ENCODE measurements around the gene MFRP. TPM values are rescaled to one million over a fixed set of nuclear protein-coding genes. Genes with fewer than 3 reads are reported as not detected.

Gene MFRP
- total RNA-seq, 1 donor: not detected

DNA sequence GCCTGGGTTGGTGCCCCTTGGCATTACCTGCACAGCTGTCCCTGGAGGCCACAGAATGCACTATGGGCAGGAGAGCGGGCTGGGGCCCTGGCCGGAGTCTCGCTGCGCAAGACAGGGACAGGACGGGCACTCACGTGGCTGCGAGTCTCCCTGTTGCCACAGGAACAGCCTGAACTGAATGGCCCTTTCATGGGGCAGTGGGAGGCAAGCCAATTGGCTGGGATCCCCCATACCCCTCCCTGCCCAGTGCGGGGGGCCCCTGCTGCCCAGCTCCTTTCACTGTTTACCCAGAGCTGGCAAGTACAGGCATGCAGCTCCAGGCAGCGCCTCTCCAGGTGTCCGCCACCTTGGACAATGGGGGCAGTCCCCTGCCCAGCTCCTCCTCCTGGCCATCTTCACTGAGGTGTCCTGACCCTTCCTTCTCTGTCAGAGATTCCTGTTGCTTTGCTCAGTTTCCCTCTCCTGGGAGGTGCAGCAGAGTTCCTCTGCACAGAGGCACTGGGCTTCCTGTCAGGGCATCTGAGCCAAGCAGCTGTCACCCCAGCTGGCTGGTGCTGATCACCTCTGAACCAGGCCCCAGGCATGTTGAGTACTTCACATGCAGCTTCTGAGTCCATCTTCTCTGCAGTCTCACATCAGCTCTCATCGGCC, 29.8 kb upstream of the MFRP start:
- Histone ChIP-seq H3K4me3 (ENCODE audit: low read length) (no peak overlapping the region), H3K9me3 (ENCODE audit: low read depth, low read length) (no peaks in the 10 kb centered on the region), H3K27me3 (ENCODE audit: insufficient read depth, low read length) (peaks cover 6% of the 10 kb centered on the region)

DNA sequence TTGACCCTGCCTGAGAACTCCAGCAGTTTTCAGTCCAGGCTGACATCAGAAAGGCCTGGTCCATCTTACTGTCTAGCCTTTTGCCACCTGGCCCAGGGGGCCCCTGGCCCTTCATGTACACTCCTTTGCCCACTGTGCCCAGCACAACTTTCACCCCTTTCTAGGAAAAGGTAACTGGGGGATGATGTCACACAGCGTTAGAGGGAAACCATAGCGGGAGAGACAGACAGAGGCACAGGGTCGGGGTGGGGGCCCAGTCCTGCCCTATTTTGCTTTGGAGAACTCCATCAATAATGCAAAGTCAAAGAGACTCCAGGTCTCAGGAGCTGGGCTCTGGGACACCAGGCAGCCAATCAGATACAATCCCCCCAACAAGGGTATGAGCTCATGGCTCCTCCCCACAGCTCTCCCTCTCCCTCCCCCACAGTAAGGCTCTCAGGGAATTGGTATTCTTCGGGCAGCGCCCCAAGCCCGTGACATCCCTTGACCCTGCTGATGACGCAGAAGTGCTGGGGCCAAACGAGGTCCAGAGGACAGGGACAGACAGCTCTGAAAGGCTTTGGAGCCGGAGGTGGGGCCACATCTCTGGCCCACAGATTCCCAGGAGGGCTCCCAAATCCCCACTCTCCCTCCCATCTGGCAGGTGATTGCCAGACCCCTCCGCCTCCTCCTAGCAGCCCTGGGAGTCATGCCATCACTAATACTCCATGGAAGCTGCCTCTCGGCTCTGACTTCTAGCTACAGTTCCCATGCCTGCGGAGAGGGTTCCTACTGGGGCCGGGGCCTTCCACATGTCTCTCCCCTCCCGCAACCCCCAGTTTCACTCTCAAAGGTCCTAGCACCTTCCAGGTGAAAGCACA, 29.1 kb upstream of the MFRP start:
- Histone ChIP-seq H3K9me3 (ENCODE audit: low read depth, low read length) (no peaks in the 10 kb centered on the region), H3K4me1 (ENCODE audit: insufficient read depth, low read length) (peaks cover under 1% of the 10 kb centered on the region), H3K4me3 (ENCODE audit: low read length) (no peak overlapping the region), H3K27me3 (ENCODE audit: insufficient read depth, low read length) (peaks cover 1% of the 10 kb centered on the region)

More for the DNA sequence above, 29.8 kb upstream of the MFRP start:
- H3K4me1 ChIP-seq (ENCODE audit: insufficient read depth, low read length): peaks cover 8% of the 10 kb centered on the region

DNA sequence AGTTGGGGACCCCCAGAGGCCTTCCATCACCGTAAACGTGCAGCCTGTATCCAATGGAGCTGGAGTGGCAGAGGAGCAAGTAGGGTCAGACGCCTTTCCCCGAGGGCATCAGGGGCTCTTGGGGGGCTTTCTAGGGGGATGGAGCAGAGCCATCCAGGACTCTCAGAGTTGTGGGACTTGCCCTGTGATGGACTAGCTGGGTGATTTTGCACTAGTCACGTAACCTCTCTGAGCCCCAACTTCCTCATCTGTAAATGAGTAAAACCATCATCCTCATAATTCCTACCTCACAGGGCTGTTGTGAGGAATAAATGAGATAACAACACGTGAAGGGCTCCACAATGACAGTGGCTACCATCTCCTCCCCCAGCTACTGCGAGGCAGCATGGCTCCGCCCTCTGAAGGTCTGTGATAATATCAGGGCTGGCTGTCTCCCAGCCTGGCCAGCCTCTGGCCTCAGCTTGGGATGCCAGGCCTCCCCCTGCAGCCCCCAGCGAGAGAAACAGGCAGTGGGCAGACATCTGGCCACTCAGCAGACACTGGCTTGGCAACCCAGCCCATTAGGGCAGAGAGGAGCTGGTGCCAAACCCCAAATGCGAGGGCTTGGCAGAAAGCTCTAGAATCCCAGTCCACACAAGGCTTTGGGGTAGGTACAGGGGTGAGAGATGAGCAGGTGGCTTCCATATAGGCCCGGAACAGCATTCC, 28.3 kb upstream of the MFRP start:
- Histone ChIP-seq H3K4me3 (ENCODE audit: low read length) (no peak overlapping the region), H3K27me3 (ENCODE audit: insufficient read depth, low read length) (no peaks in the 10 kb centered on the region), H3K9me3 (ENCODE audit: low read depth, low read length) (no peaks in the 10 kb centered on the region), H3K4me1 (ENCODE audit: insufficient read depth, low read length) (no peaks in the 10 kb centered on the region)

DNA sequence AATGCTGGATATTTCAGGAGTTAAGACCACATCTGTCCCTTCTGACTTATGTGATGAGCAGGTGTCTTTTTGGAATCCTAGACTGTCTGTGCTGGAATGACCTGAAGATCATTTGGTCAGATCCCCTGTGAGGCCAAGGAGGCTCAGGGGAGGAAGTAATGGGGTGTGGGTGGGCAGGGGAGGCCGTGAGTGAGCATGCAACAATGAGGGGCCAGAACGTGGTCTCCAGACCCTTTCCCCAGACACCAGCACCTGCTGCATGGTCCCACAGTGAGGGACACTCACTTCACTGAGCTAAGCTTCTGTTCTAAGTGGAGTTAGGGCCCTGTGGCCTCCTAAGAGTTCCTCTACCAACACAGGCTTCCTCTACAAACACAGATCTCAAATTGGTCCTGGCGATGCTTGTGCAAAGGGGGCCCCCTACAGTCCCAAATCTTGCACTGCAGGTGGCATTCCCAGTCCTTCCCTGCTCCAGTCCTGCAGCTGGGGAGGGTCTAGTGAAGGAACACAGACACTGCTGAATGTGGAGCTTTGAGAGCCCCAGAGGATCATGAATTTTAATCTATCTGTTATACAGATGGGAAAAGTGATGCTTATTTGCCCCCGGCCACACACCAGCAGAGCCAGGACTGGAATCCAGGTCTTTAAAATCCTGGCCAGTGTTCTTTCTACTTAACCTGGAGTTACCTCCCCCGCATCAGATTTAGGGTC, 27.6 kb upstream of the MFRP start:
- H3K27me3 ChIP-seq (ENCODE audit: insufficient read depth, low read length): no peaks in the 10 kb centered on the region
- no peak overlapping the region for H3K4me3 ChIP-seq (ENCODE audit: low read length)
- H3K4me1 ChIP-seq (ENCODE audit: insufficient read depth, low read length): no peaks in the 10 kb centered on the region
- H3K9me3 ChIP-seq (ENCODE audit: low read depth, low read length): no peaks in the 10 kb centered on the region

DNA sequence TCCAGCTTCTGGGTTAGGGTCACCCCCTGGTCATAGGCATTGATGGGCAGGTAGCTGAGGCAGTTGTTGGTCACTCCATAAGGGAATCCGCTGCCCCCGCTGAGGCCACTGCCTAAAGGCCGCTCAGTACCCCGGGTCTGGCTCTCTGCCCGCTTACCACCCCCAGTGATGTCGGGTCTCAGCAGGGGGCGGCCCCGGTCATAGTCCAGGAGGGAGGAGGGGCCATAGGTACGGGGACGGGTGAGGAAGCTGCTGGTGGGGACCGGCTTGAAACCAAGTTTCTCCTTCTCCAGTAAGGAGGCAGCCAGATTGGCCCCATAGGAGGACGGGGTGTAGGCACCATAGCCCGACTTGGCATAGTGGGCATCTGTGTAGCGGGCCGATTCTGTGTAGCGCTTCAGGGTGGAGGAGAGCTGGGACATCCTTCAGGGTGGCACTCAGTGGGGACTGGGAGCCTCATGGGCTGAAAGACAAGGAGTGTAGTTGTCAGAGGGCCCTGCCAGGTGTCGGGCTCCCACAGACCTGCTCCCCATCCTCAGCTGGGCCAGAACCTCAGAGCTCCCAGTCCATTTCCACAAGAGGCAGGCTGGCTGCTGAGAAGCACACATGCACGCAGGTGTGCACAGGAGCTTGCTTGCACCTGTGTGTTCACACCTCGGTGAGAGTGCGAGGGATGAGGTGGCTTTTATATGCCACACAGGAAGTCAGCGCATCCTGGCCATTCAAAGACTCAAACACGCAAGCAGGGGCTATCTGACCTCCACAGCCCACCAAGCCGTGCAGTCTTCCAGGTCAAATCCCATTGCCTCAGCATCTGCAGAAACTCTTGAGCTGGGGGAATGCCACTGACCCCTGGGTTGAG, 26.8 kb upstream of the MFRP start:
- Histone ChIP-seq H3K4me1 (ENCODE audit: insufficient read depth, low read length) (no peaks in the 10 kb centered on the region), H3K27me3 (ENCODE audit: insufficient read depth, low read length) (no peaks in the 10 kb centered on the region), H3K4me3 (ENCODE audit: low read length) (no peak overlapping the region), H3K9me3 (ENCODE audit: low read depth, low read length) (no peaks in the 10 kb centered on the region)

DNA sequence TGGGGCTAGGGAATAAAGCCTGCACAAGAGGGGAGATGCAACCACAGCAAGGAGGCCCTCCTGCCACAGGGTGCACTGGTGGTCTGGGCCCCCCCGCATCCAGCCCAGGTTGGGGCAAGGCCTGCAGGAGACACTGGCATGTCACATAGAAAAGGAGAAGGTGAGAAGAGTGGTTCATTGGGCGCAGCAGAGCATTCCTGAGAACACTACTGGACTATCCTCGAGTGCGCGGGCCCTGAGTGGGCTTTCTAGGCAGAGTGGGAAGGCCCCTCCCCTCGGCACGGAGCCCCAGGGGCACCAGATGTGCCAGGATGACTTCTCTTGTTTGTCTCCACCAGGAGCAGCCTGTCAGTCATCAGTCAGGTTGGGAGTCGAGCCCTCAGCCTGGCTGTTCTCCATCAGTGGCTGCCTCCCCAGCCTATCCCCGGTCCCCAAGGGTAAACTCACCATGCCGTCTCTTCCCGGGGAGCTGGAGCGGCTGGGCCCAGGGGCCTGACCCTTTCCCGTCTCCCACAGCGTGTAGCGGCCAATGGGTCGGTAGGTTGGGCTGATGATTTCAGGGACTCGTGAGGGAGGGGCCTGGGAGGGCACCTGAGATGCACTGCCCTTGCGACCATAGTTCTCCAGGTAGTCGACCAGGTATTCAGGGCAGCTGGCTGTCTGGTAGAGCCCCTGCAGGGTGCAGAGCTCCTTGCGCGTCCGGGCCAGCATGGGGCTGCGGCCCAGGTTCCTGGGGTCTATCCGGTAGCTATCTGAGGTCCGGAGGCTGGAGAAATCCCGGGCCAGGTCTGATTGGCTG, 26.0 kb upstream of the MFRP start:
- H3K4me3 ChIP-seq (ENCODE audit: low read length): no peak overlapping the region
- H3K27me3 ChIP-seq (ENCODE audit: insufficient read depth, low read length): no peaks in the 10 kb centered on the region
- H3K4me1 ChIP-seq (ENCODE audit: insufficient read depth, low read length): no peaks in the 10 kb centered on the region
- no peaks in the 10 kb centered on the region for H3K9me3 ChIP-seq (ENCODE audit: low read depth, low read length)

DNA sequence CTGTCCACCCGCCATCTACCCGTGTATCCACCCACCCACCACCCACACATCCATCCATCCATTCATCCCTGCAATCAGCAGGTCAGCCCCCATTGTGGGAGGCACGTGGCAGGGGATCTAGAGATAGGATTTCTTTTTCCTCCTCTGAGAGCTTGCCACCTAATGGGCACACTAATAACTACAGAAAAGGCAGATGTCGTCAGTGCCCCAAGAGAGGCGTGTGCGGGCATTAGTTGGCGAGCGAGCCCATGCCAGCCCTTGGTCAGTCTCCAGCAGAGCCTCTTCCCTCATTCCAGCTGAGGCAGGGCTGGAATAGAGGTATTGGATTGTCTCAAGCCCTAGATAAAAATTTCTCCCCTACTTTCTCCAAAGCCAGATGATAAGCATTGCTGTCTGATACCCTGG, 25.3 kb upstream of the MFRP start:
- Histone ChIP-seq H3K4me3 (ENCODE audit: low read length) (no peak overlapping the region), H3K9me3 (ENCODE audit: low read depth, low read length) (no peaks in the 10 kb centered on the region), H3K4me1 (ENCODE audit: insufficient read depth, low read length) (no peaks in the 10 kb centered on the region), H3K27me3 (ENCODE audit: insufficient read depth, low read length) (no peaks in the 10 kb centered on the region)

DNA sequence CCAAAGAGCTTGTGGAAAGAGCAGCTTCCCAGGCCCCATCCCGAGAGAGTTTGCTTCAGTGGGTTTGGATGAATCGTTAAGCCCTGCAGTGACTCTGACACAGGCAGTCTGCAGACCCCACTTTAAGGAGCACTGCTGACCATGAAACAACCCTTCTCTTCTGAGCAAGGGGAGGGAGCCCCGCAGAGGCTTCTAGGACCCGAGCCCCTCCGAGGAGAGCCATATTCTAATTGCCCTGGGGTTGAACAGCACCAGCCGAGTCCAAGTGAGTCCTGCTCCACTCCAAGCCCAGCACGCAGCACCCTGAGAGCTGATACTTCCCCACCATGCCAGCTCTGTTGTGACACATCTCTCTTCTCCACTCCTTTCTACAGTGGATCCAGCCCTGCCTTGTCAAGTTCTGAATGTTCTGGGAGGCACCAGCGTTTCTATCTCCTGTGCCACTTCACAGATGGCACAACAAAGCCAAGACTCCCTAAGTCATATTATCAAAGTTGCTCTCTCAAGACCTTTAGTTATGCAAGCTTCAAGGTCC, 24.6 kb upstream of the MFRP start:
- Histone ChIP-seq H3K4me3 (ENCODE audit: low read length) (no peak overlapping the region), H3K9me3 (ENCODE audit: low read depth, low read length) (no peaks in the 10 kb centered on the region), H3K27me3 (ENCODE audit: insufficient read depth, low read length) (no peaks in the 10 kb centered on the region), H3K4me1 (ENCODE audit: insufficient read depth, low read length) (no peaks in the 10 kb centered on the region)

DNA sequence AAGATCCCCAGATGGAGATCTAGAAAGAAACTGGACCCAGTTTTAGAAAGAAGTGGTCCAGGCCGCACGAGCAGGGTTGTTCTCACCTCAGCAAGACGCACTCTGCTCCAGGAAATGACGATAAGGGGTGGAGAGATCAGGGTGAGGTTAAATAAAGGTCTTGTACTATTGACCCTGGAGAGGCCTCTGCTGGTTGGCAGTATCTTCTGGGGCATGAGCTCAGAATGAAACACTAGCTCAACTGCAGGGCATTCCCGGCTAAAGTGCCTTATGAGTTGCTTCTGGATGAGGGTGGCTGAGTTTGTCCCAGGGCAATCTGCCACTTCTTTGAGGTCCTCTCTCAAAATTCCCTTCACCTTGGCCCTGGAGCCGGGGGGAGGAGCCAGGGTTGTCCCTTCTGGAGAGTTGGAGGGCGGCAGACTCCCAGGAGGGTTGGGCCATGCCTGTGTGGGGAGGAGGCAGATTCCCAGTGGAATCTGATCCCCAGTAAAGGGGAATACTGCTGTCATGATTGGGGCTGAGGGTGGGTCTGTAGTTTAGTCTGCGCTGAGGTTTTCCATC, 24.1 kb upstream of the MFRP start:
- Histone ChIP-seq H3K4me1 (ENCODE audit: insufficient read depth, low read length) (no peaks in the 10 kb centered on the region), H3K9me3 (ENCODE audit: low read depth, low read length) (no peaks in the 10 kb centered on the region), H3K27me3 (ENCODE audit: insufficient read depth, low read length) (peaks cover 2% of the 10 kb centered on the region), H3K4me3 (ENCODE audit: low read length) (no peak overlapping the region)

DNA sequence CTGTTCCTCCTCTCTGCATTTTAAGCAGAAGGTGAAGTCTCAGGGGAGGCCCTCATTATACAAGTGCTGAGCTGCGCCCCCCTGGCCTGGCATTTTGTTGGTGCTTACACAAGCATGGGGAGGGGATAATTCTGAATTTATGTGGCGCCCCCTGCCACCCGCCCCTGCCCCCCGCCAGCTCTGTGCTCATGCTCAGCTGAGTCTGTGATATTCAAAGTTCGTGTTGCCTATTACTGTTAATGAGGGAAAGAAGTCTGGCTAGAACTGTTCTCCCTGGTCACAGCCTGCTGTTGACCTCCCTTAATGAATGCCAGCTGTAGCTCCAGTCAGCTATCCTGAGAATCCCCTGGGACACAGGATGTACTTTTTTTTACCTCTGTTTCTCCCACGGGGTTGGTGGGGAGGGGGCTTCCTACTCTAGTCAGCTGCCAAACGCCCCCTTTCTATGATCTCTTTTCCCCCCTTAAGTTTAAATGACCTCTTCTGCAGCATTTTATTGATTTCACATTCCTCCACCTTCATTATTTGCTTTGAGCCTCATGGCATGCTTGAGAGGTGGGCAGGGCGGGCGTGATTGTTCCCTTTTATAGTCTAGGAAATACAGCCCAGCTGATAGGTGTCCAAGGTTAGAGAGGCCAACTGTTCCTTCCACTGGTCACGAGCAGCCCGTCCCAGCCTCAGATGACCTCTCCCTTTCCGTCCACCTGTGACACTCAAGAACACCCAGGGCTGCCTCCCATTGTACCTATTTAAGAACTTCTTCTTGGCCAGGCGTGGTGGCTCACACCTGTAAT, 22.8 kb upstream of the MFRP start:
- Histone ChIP-seq H3K4me1 (ENCODE audit: insufficient read depth, low read length) (peaks cover 2% of the 10 kb centered on the region), H3K9me3 (ENCODE audit: low read depth, low read length) (no peaks in the 10 kb centered on the region), H3K4me3 (ENCODE audit: low read length) (no peak overlapping the region), H3K27me3 (ENCODE audit: insufficient read depth, low read length) (peaks cover 14% of the 10 kb centered on the region)

DNA sequence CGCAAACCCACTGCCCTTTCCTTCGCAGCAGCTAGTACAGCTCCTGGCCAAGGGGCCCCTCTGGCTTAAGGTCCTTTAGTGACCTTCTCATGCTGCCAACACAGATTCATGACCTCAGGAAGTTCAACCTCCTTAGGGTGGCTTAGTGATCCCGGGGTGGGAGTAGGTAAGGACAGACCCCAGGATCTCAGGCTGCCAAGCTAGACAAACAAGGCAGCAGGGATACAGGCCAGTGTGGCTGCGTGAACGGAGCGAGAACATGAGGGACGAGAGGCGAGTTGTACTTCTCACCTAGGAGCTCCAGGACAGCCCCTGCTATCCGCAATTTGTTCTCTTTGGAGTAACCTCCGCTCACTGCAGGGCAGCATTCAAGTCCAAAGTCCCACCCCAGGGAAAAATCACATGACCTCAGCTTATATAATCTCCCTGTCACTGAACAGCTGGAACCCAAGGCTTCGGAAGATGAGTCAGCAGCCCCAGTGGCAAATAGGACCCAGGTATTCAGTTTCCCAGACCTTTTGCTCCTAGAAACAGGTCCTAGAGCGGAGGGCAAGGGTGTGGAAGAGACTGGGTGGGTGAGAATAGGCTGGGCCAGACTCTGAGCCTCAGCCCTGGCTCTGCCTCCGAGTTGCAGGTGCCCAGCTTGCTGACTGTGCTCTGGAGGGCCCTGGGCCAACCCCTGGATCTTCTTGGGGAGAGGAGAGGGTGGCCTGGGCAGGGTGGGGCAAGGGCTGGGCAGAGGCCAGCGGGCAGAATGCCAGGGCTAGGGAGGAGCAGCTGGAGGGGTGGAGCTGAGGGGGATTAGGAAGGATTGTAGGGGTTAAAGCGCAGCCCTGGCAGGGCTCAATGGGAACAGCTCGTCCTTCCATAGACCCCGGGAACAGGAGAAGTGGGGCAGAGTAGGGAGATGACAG, 21.9 kb upstream of the MFRP start:
- Histone ChIP-seq H3K27me3 (ENCODE audit: insufficient read depth, low read length) (peaks cover 17% of the 10 kb centered on the region), H3K9me3 (ENCODE audit: low read depth, low read length) (no peaks in the 10 kb centered on the region), H3K4me1 (ENCODE audit: insufficient read depth, low read length) (peaks cover 6% of the 10 kb centered on the region), H3K4me3 (ENCODE audit: low read length) (no peak overlapping the region)

DNA sequence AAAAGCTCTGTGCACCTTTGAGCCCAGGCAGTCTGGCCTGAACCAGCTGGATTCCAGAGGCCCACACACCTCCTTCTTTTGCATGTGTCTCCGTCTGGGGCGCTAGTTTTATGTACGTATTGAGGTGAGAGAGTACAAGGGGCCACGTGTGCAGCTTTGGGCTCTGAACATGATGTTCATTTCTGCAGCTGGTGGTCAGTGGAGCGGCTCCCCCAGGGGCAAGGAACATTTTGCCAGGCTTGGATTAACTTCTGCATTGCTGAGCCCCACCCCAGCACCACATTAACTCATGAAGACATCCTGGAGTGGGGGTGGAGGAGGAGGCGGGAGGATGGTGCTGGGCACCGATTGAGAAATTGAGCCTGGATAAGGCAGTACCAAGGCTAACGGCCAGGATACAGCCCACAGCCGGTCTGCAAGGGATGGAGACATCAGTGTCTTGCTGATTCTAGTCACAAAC, 21.2 kb upstream of the MFRP start:
- Histone ChIP-seq H3K4me1 (ENCODE audit: insufficient read depth, low read length) (peaks cover 10% of the 10 kb centered on the region), H3K9me3 (ENCODE audit: low read depth, low read length) (no peaks in the 10 kb centered on the region), H3K27me3 (ENCODE audit: insufficient read depth, low read length) (peaks cover 24% of the 10 kb centered on the region), H3K4me3 (ENCODE audit: low read length) (no peak overlapping the region)

All from mononuclear cell (primary cell).